GM23338 (cell line): ENCODE measurements around the gene ZNF93.
"Not testable (repeated sequence)": the region's sequence is repeated elsewhere in the genome, so short reads cannot be mapped to it uniquely, and the experiment has no call there.

ENCODE experiments used
- EZH2phosphoT487 ChIP-seq: fragments of 200-600 bp; sonication (generic); IDR thresholded peaks from one replicate; pipeline ENCODE4 v1.8.1; 2018; ENCODE audit warnings: antibody characterized with exemption; ENCODE audit not compliant: unreplicated experiment
- NANOG ChIP-seq: IDR thresholded peaks from 2 replicates; pipeline ENCODE4 v1.6.1; 2016; ENCODE audit warnings: antibody characterized with exemption, borderline replicate concordance
- POLR2AphosphoS5 ChIP-seq: IDR thresholded peaks from 2 replicates; pipeline ENCODE4 v1.6.1; 2016; ENCODE audit warnings: antibody characterized with exemption, low read depth
- STAT1 ChIP-seq: IDR thresholded peaks from one replicate; pipeline ENCODE4 v1.6.1; 2016; ENCODE audit warnings: antibody characterized with exemption; ENCODE audit not compliant: unreplicated experiment
- ZNF114 ChIP-seq: fragments of 250-450 bp; sonication (Bioruptor Pico); IDR thresholded peaks from 2 replicates; pipeline ENCODE4 v1.5.0; 2020; ENCODE audit warnings: mild to moderate bottlenecking, moderate library complexity
- TF ChIP-seq, protein P1 (sequence below), 2 experiments: fragments of 200-600 bp in 1 of 2; sonication (generic) in 1 of 2; conservative IDR thresholded peaks; 2 replicates each; pipeline versions ENCODE4 v1.5.1 to v1.6.1; 2016 to 2017; ENCODE audit warnings: antibody characterized with exemption in 2 of 2, low read depth in 2 of 2, mild to moderate bottlenecking in 2 of 2, moderate library complexity in 1 of 2
- TF ChIP-seq, protein P2 (sequence below): IDR thresholded peaks from one replicate; pipeline ENCODE4 v1.6.1; 2018; ENCODE audit warnings: antibody characterized with exemption; ENCODE audit not compliant: unreplicated experiment

DNA sequence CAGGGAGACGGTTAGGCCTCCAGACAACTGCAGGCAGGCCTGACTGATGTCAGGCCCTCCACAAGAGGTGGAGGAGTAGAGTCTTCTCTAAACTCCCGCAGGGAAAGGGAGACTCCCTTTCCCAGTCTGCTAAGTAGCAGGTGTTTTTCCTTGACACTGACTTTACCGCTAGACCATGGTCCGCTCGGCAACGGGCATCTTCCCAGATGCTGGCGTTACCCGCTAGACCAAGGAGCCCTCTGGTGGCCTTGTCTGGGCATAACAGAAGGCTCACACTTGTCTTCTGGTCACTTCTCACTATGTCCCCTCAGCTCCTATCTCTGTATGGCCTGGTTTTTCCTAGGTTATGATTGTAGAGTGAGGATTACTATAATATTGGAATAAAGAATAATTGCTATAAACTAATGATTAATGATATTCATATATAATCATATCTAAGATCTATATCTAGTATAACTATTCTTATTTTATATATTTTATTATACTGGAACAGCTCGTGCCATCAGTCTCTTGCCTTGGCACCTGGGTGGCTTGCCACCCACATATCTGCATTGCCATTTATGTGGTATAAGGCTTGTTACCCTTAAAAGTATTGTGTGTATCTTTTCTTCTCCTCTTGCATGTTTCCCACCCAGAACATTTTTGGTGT lies 58.5 kb downstream of the ZNF93 start:
- TF ChIP-seq, protein P1, sequence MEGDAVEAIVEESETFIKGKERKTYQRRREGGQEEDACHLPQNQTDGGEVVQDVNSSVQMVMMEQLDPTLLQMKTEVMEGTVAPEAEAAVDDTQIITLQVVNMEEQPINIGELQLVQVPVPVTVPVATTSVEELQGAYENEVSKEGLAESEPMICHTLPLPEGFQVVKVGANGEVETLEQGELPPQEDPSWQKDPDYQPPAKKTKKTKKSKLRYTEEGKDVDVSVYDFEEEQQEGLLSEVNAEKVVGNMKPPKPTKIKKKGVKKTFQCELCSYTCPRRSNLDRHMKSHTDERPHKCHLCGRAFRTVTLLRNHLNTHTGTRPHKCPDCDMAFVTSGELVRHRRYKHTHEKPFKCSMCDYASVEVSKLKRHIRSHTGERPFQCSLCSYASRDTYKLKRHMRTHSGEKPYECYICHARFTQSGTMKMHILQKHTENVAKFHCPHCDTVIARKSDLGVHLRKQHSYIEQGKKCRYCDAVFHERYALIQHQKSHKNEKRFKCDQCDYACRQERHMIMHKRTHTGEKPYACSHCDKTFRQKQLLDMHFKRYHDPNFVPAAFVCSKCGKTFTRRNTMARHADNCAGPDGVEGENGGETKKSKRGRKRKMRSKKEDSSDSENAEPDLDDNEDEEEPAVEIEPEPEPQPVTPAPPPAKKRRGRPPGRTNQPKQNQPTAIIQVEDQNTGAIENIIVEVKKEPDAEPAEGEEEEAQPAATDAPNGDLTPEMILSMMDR (conservative IDR thresholded peaks at IDR 0.05; ENCODE audit: low read depth in 2 of 2): peak; percentile 72 to 84
- not testable (repeated sequence) for TF ChIP-seq POLR2AphosphoS5; ZNF114 (CRISPR knock-in tag); EZH2phosphoT487; NANOG; STAT1
- TF ChIP-seq, protein P2, sequence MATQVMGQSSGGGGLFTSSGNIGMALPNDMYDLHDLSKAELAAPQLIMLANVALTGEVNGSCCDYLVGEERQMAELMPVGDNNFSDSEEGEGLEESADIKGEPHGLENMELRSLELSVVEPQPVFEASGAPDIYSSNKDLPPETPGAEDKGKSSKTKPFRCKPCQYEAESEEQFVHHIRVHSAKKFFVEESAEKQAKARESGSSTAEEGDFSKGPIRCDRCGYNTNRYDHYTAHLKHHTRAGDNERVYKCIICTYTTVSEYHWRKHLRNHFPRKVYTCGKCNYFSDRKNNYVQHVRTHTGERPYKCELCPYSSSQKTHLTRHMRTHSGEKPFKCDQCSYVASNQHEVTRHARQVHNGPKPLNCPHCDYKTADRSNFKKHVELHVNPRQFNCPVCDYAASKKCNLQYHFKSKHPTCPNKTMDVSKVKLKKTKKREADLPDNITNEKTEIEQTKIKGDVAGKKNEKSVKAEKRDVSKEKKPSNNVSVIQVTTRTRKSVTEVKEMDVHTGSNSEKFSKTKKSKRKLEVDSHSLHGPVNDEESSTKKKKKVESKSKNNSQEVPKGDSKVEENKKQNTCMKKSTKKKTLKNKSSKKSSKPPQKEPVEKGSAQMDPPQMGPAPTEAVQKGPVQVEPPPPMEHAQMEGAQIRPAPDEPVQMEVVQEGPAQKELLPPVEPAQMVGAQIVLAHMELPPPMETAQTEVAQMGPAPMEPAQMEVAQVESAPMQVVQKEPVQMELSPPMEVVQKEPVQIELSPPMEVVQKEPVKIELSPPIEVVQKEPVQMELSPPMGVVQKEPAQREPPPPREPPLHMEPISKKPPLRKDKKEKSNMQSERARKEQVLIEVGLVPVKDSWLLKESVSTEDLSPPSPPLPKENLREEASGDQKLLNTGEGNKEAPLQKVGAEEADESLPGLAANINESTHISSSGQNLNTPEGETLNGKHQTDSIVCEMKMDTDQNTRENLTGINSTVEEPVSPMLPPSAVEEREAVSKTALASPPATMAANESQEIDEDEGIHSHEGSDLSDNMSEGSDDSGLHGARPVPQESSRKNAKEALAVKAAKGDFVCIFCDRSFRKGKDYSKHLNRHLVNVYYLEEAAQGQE: not testable (repeated sequence)
